H1 (cell line): ENCODE data around the gene GCM1. TPM values are rescaled to one million over a fixed set of nuclear protein-coding genes. Genes with fewer than 3 reads are reported as not detected.

ENCODE experiments used
- PHF8 ChIP-seq: fragments of 200-600 bp; sonication (generic); conservative IDR thresholded peaks from 2 replicates; pipeline ENCODE4 v1.7.1; 2012; ENCODE audit warnings: low read depth, mild to moderate bottlenecking, inconsistent platforms, low read length, moderate library complexity
- RAD21 ChIP-seq, 2 experiments: IDR thresholded peaks in 1 of 2; conservative IDR thresholded peaks in 1 of 2; 2 replicates each; pipeline ENCODE4 v1.6.1; 2011; ENCODE audit warnings: low read depth in 2 of 2, low read length in 2 of 2, improper control_type of control experiment in 1 of 2, inconsistent platforms in 1 of 2, mild to moderate bottlenecking in 1 of 2, moderate library complexity in 1 of 2
- TAF7 ChIP-seq: optimal IDR thresholded peaks from 2 replicates; pipeline ENCODE3; 2011; ENCODE audit warnings: low read depth, mild to moderate bottlenecking, inconsistent platforms, low read length, moderate library complexity, borderline replicate concordance
- TEAD4 ChIP-seq: IDR thresholded peaks from 2 replicates; pipeline ENCODE4 v1.6.1; 2012; ENCODE audit warnings: low read depth, low read length, inconsistent platforms, mixed read lengths
- polyA plus RNA-seq, 7 experiments: library from polyadenylated mRNA; depleted of rRNA in 3 of 7; stranded (reverse) in 5 of 7; unstranded in 2 of 7; fragments of >200 nt in 5 of 7; fragments of 200-250 nt in 2 of 7; gene quantifications; 1 replicate in 5 of 7; 2 replicates in 1 of 7; 4 replicates in 1 of 7; pipeline versions ENCODE4 v1.2.1 to v1.2.3, GENCODE V29; 2011 to 2013; ENCODE audit warnings: missing spikeins in 2 of 7, mixed read lengths in 2 of 7
- total RNA-seq: library from RNA; stranded (reverse); fragmentation: NEBNext Ultra II Directional; extraction: Animal tissue kit (Norgen Biotek cat#: 25700); gene quantifications from 2 replicates; pipeline ENCODE4 v1.2.1, GENCODE V29; 2021

GCM1 gene
- total and polyA plus RNA-seq, 2 of the 8 experiments (the other 6 are each of a cell fraction or from before 2014, with no cell fraction given): not detected

- TF ChIP-seq TEAD4 (no peak), RAD21 (IDR thresholded peaks at IDR 0.05 in 1 of 2, conservative IDR thresholded peaks at IDR 0.05 in 1 of 2; ENCODE audit: low read depth in 2 of 2, low read length in 2 of 2) (no peak), TAF7 (no peak), PHF8 (no peak)
These were observed 6.2 kb upstream of the GCM1 start (continued) for GRCh38 chr6:53154794-53155193.
